OCI-LY3 (cell line): ENCODE measurements around the gene MAML2.

Experiments used
- EZH2phosphoT487 ChIP-seq: fragments of 200-600 bp; shearing (Covaris generic); IDR thresholded peaks from 2 replicates; pipeline ENCODE4 v1.6.1; 2018; ENCODE audit warnings: antibody characterized with exemption, mixed run types, low read depth
- TF ChIP-seq, protein P1 (sequence below): fragments of 200-600, 300-600 bp; sonication (generic); IDR thresholded peaks from 2 replicates; pipeline ENCODE4 v1.5.1; 2014; ENCODE audit warnings: antibody characterized with exemption, low read length, low read depth

GRCh38 chr11:96111308-96111707, 231.7 kb downstream of the MAML2 start:
- TF ChIP-seq, protein P1, sequence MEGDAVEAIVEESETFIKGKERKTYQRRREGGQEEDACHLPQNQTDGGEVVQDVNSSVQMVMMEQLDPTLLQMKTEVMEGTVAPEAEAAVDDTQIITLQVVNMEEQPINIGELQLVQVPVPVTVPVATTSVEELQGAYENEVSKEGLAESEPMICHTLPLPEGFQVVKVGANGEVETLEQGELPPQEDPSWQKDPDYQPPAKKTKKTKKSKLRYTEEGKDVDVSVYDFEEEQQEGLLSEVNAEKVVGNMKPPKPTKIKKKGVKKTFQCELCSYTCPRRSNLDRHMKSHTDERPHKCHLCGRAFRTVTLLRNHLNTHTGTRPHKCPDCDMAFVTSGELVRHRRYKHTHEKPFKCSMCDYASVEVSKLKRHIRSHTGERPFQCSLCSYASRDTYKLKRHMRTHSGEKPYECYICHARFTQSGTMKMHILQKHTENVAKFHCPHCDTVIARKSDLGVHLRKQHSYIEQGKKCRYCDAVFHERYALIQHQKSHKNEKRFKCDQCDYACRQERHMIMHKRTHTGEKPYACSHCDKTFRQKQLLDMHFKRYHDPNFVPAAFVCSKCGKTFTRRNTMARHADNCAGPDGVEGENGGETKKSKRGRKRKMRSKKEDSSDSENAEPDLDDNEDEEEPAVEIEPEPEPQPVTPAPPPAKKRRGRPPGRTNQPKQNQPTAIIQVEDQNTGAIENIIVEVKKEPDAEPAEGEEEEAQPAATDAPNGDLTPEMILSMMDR = no peak
- no peak for TF ChIP-seq EZH2phosphoT487
